Endothelial cell of umbilical vein (primary cell): Measurements from ENCODE around the gene LGALSL. TPM values are rescaled to one million over a fixed set of nuclear protein-coding genes. Genes with fewer than 3 reads are reported as not detected.

ENCODE experiments used
- BruUV-seq: library from RNA; stranded (reverse); fragments of 400-500 nt; replicated peaks from 2 replicates; lab custom pipeline; 2021; lab: Mats Ljungman, UMichigan
- CTCF ChIA-PET: fragments of 300-600, 350-600 bp; sonication (Branson Sonifier 250); formaldehyde crosslinking; loops from one replicate; lab custom pipeline; 2021; ENCODE audit warnings: antibody characterized with exemption, inconsistent platforms; lab: Charles Lee
- POLR2A ChIA-PET: fragments of 300-600, 350-600 bp; sonication (Branson Sonifier 250); formaldehyde crosslinking; loops from one replicate; lab custom pipeline; 2021; ENCODE audit warnings: antibody characterized with exemption, inconsistent platforms; lab: Charles Lee
- DNase-seq: peaks from one replicate; pipeline ENCODE4 v3.0.0-alpha.2; 2011; ENCODE audit warnings: low read depth, low spot score
- FAIRE-seq: peaks from 2 replicates; lab custom pipeline; 2011; peaks lifted over from hg19 to GRCh38; lab: Jason Lieb, UNC
- H2AFZ ChIP-seq: 2 replicates; pipeline ENCODE4 v1.6.0; 2012; ENCODE audit warnings: low read depth, low read length, control low read depth, inconsistent platforms
- H3K27ac ChIP-seq: 2 replicates; pipeline ENCODE4 v1.5.1; 2011; ENCODE audit warnings: low read depth, mild to moderate bottlenecking, control low read depth, low read length, moderate library complexity; ENCODE audit not compliant: insufficient read depth
- H3K27me3 ChIP-seq, 2 experiments: 2 replicates each; pipeline versions ENCODE4 v1.6.0 to v1.6.1; 2011; ENCODE audit warnings: low read length in 2 of 2, mixed read lengths in 1 of 2; ENCODE audit not compliant: control insufficient read depth in 2 of 2, insufficient read depth in 2 of 2
- H3K36me3 ChIP-seq, 2 experiments: 2 replicates in 1 of 2; 3 replicates in 1 of 2; pipeline ENCODE4 v1.5.1; 2011; ENCODE audit warnings: low read length in 2 of 2, mild to moderate bottlenecking in 1 of 2, moderate library complexity in 1 of 2; ENCODE audit not compliant: control insufficient read depth in 2 of 2, insufficient read depth in 2 of 2; ENCODE audit errors: extremely low read depth in 1 of 2
- H3K4me1 ChIP-seq: 3 replicates; pipeline ENCODE4 v1.5.1; 2011; ENCODE audit warnings: mild to moderate bottlenecking, low read length; ENCODE audit not compliant: control insufficient read depth, insufficient read depth; ENCODE audit errors: extremely low read depth
- H3K4me2 ChIP-seq: 2 replicates; pipeline ENCODE4 v1.6.1; 2011; ENCODE audit warnings: low read length, control low read depth, mixed read lengths; ENCODE audit not compliant: insufficient read depth
- H3K4me3 ChIP-seq, 3 experiments: fragments of 200-600 bp in 1 of 3; sonication (generic), shearing (Covaris generic) in 1 of 3; replicated peaks in 1 of 3; 2 replicates each; pipeline ENCODE4 v1.5.1; 2011 to 2016; ENCODE audit warnings: control low read depth in 3 of 3, low read length in 3 of 3, mild to moderate bottlenecking in 2 of 3, inconsistent platforms in 1 of 3, low read depth in 1 of 3, moderate library complexity in 1 of 3; ENCODE audit not compliant: insufficient read depth in 1 of 3
- H3K79me2 ChIP-seq: 2 replicates; pipeline ENCODE4 v1.6.0; 2012; ENCODE audit warnings: low read length, inconsistent platforms; ENCODE audit not compliant: control insufficient read depth, insufficient read depth
- H3K9ac ChIP-seq: replicated peaks from 2 replicates; pipeline ENCODE3; 2011; ENCODE audit warnings: low read length, control low read depth; ENCODE audit not compliant: insufficient read depth; ENCODE audit errors: extremely low read depth
- H3K9me1 ChIP-seq: replicated peaks from 3 replicates; pipeline ENCODE4 v1.6.0; 2011; ENCODE audit warnings: mild to moderate bottlenecking, low read length; ENCODE audit not compliant: control insufficient read depth, insufficient read depth; ENCODE audit errors: extremely low read depth
- H3K9me3 ChIP-seq: replicated peaks from 2 replicates; pipeline ENCODE4 v1.5.1; 2012; ENCODE audit warnings: low read length, inconsistent platforms; ENCODE audit not compliant: control insufficient read depth, insufficient read depth
- H4K20me1 ChIP-seq: replicated peaks from 2 replicates; pipeline ENCODE3; 2011; ENCODE audit warnings: mild to moderate bottlenecking, low read length; ENCODE audit not compliant: control insufficient read depth, insufficient read depth; ENCODE audit errors: extremely low read depth
- EZH2 ChIP-seq: IDR thresholded peaks from 2 replicates; pipeline ENCODE4 v1.6.1; 2012; ENCODE audit warnings: borderline replicate concordance, low read depth, mild to moderate bottlenecking, moderate library complexity, low read length, inconsistent platforms; ENCODE audit not compliant: severe bottlenecking
- GATA2 ChIP-seq: IDR thresholded peaks from 2 replicates; pipeline ENCODE4 v1.7.0; 2011; ENCODE audit warnings: low read depth, mild to moderate bottlenecking, moderate library complexity, mixed read lengths, low read length; ENCODE audit not compliant: insufficient read length, insufficient read depth
- MYC ChIP-seq: IDR thresholded peaks from one replicate; pipeline ENCODE4 v1.6.1; 2011; ENCODE audit warnings: mild to moderate bottlenecking, low read depth, low read length
- POLR2A ChIP-seq: IDR thresholded peaks from 2 replicates; pipeline ENCODE4 v1.6.1; 2012; ENCODE audit warnings: low read depth, mild to moderate bottlenecking, control low read depth, low read length
- POLR2AphosphoS5 ChIP-seq: IDR thresholded peaks from 2 replicates; pipeline ENCODE4 v1.6.1; 2012; ENCODE audit warnings: low read depth, mild to moderate bottlenecking, control low read depth, low read length, moderate library complexity; ENCODE audit not compliant: insufficient read depth
- dilution Hi-C: fragments of 300-500 bp; cut with MboI; formaldehyde crosslinking; loops from one replicate; pipeline ENCODE4 v1.15.0; 2019; ENCODE audit warnings: low sequenced_read_pairs; ENCODE audit not compliant: extremely low pct_ligation_motif_present
- intact Hi-C: fragments of 100-400 bp; cut with micrococcal nuclease; formaldehyde crosslinking; loops from one replicate; pipeline ENCODE4 v1.10.0; 2022
- polyA plus RNA-seq, 4 experiments: library from polyadenylated mRNA; depleted of rRNA in 3 of 4; stranded (reverse) in 3 of 4; unstranded in 1 of 4; fragments of >200 nt; gene quantifications; 2 replicates each; pipeline versions ENCODE4 v1.2.1 to v1.2.3, GENCODE V29; 2011 to 2012; ENCODE audit warnings: missing spikeins in 1 of 4
- total RNA-seq: library from RNA; stranded (reverse); gene quantifications from 2 replicates; pipeline ENCODE4 v1.2.3, GENCODE V29; 2021
- TF ChIP-seq, protein P1 (sequence below): IDR thresholded peaks from 2 replicates; pipeline ENCODE4 v1.6.1; 2011; ENCODE audit not compliant: insufficient read depth, insufficient read length
- TF ChIP-seq, protein P2 (sequence below), 2 donors: IDR thresholded peaks; 1 replicate in 1 of 2; 2 replicates in 1 of 2; pipeline ENCODE4 v1.5.1; 2011; ENCODE audit warnings: low read length in 2 of 2, mild to moderate bottlenecking in 2 of 2, moderate library complexity in 2 of 2, control low read depth in 1 of 2, inconsistent platforms in 1 of 2, low read depth in 1 of 2; ENCODE audit not compliant: insufficient read depth in 1 of 2; ENCODE audit errors: extremely low read depth in 1 of 2

Gene LGALSL
- total and polyA plus RNA-seq, 2 donors (not counting 3 experiments of a cell fraction or from before 2014, with no cell fraction given): 2.3 to 2.6 TPM

DNA sequence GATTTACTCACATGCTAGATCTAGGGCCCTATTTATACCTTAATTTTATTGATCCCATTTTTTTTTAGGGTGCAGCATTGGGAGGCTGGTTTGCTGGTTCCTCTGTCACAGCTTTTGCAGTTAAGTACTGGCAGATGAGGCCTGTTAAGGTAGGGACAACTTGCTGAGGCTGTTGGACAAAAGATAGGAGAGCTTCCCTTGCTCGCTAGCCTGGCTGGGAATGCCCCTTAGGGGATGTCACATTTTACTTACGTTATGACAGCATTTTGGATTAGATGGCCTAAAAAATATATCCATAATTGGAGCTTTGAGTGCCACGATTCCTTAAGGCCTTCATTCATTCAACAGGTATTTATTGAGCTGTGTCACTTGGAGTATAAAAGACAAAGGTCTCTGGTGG, 8.2 kb downstream of the LGALSL start:
- H2AFZ ChIP-seq: no peak overlapping the region
- H3K9me1 ChIP-seq: no peaks in the 10 kb centered on the region
- H3K79me2 ChIP-seq: no peaks in the 10 kb centered on the region
- ChIA-PET CTCF (interaction anchor here (0.6 to 1.3 kb wide), 3 partner anchors 18 to 131 kb away, joined by 3 to 6 read pairs (median 3); no protein-coding TSS in a partner anchor), POLR2A (no interaction called here)
- H3K9me3 ChIP-seq: no peaks in the 10 kb centered on the region
- FAIRE-seq: no peak
- TF ChIP-seq POLR2A: no peak
- TF ChIP-seq POLR2AphosphoS5: no peak
- TF ChIP-seq MYC: no peak
- H3K4me1 ChIP-seq: no peaks in the 10 kb centered on the region
- no peaks in the 10 kb centered on the region for H3K27me3 ChIP-seq
- H3K36me3 ChIP-seq: no peaks in the 10 kb centered on the region
- intact Hi-C loops: no loop called here
- dilution Hi-C loops: no loop called here
- DNase-seq: no peak
- no peak overlapping the region for H3K4me3 ChIP-seq
- H3K27ac ChIP-seq: no peak overlapping the region
- H3K4me2 ChIP-seq: no peak overlapping the region
- H4K20me1 ChIP-seq: no peaks in the 10 kb centered on the region
- H3K9ac ChIP-seq: no peak overlapping the region
- BruUV-seq: no TSS peak

DNA sequence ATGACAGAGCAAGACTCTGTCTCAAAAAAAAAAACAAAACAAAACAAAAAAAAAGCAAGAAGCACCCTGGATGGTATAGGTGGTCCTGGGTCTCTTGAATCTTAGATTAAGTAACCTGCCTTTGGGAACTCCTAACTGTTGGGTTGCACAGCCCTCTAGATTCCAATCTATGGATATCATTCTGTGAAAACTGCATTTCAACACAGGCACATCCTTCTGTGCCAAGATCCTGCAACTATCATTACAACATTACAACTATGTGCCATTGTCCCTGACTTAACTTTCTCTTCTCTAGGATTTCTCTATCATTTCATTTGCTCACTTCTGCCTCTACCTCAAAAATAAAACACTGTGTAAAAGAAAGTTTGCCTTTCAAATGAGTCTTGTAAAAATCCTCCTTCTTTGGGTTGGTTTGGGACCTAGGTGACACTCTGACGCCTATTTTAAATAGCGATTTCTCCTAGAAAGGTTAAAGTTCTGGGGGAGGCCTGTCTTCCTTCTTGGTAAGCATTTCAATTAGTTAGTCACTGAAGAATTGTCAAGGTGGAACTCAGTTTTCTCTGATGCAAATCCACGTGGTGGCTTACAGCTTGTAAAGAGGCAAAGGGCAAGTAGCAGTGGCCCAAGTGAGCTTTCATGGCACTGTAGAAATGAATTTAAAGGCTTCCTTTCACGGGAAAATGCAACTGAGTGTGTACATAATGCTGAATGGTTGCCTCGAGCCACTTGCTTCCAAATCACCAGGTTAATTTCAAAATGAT, 9.2 kb downstream of the LGALSL start:
- Histone ChIP-seq H3K9me1 (no peaks in the 10 kb centered on the region), H3K79me2 (no peaks in the 10 kb centered on the region), H3K9ac (no peak overlapping the region), H3K27me3 (peaks cover 0 to 4% of the 10 kb centered on the region in 2 experiments), H4K20me1 (no peaks in the 10 kb centered on the region), H3K4me2 (no peak overlapping the region), H3K36me3 (no peaks in the 10 kb centered on the region), H3K27ac (no peak overlapping the region), H3K4me1 (no peaks in the 10 kb centered on the region), H3K9me3 (no peaks in the 10 kb centered on the region), H2AFZ (no peak overlapping the region), H3K4me3 (no peak overlapping the region)
- ChIA-PET CTCF (interaction anchor here (1.1 to 1.3 kb wide), 3 partner anchors 17 to 25 kb away, joined by 3 to 6 read pairs (median 4); no protein-coding TSS in a partner anchor), POLR2A (no interaction called here)
- dilution Hi-C loops: no loop called here
- TF ChIP-seq, protein P1, sequence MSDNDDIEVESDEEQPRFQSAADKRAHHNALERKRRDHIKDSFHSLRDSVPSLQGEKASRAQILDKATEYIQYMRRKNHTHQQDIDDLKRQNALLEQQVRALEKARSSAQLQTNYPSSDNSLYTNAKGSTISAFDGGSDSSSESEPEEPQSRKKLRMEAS: no peak
- no peak for TF ChIP-seq GATA2
- TF ChIP-seq, protein P2, sequence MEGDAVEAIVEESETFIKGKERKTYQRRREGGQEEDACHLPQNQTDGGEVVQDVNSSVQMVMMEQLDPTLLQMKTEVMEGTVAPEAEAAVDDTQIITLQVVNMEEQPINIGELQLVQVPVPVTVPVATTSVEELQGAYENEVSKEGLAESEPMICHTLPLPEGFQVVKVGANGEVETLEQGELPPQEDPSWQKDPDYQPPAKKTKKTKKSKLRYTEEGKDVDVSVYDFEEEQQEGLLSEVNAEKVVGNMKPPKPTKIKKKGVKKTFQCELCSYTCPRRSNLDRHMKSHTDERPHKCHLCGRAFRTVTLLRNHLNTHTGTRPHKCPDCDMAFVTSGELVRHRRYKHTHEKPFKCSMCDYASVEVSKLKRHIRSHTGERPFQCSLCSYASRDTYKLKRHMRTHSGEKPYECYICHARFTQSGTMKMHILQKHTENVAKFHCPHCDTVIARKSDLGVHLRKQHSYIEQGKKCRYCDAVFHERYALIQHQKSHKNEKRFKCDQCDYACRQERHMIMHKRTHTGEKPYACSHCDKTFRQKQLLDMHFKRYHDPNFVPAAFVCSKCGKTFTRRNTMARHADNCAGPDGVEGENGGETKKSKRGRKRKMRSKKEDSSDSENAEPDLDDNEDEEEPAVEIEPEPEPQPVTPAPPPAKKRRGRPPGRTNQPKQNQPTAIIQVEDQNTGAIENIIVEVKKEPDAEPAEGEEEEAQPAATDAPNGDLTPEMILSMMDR (IDR thresholded peaks at IDR 0.05; ENCODE audit: extremely low read depth in 1 of 2, insufficient read depth in 1 of 2, low read depth in 1 of 2, low read length in 2 of 2): no peak
- no peak for TF ChIP-seq EZH2
- intact Hi-C loops: no loop called here
- FAIRE-seq (no peak), DNase-seq (no peak)
- BruUV-seq: no TSS peak
